GM23338 (cell line): Measurements from ENCODE around the gene CENPN.

Source experiments
- CREB1 ChIP-seq: fragments of 250-450 bp; sonication (Bioruptor Pico); IDR thresholded peaks from 2 replicates; pipeline ENCODE4 v1.5.0; 2020; ENCODE audit warnings: low read depth, mild to moderate bottlenecking, moderate library complexity
- CTCF ChIP-seq, 2 experiments: fragments of 200-600 bp in 1 of 2; sonication (generic) in 1 of 2; conservative IDR thresholded peaks; 2 replicates each; pipeline versions ENCODE4 v1.5.1 to v1.6.1; 2016 to 2017; ENCODE audit warnings: antibody characterized with exemption in 2 of 2, low read depth in 2 of 2, mild to moderate bottlenecking in 2 of 2, moderate library complexity in 1 of 2
- EZH2 ChIP-seq: fragments of 200-600 bp; sonication (generic); IDR thresholded peaks from one replicate; pipeline ENCODE4 v1.8.0; 2017; ENCODE audit warnings: antibody characterized with exemption, mild to moderate bottlenecking, low read depth; ENCODE audit not compliant: unreplicated experiment
- EZH2phosphoT487 ChIP-seq: fragments of 200-600 bp; sonication (generic); IDR thresholded peaks from one replicate; pipeline ENCODE4 v1.8.1; 2018; ENCODE audit warnings: antibody characterized with exemption; ENCODE audit not compliant: unreplicated experiment
- NANOG ChIP-seq: IDR thresholded peaks from 2 replicates; pipeline ENCODE4 v1.6.1; 2016; ENCODE audit warnings: antibody characterized with exemption, borderline replicate concordance
- POLR2AphosphoS5 ChIP-seq: IDR thresholded peaks from 2 replicates; pipeline ENCODE4 v1.6.1; 2016; ENCODE audit warnings: antibody characterized with exemption, low read depth
- STAT1 ChIP-seq: IDR thresholded peaks from one replicate; pipeline ENCODE4 v1.6.1; 2016; ENCODE audit warnings: antibody characterized with exemption; ENCODE audit not compliant: unreplicated experiment
- ZNF114 ChIP-seq: fragments of 250-450 bp; sonication (Bioruptor Pico); IDR thresholded peaks from 2 replicates; pipeline ENCODE4 v1.5.0; 2020; ENCODE audit warnings: mild to moderate bottlenecking, moderate library complexity
- ZNF331 ChIP-seq: fragments of 250-450 bp; sonication (Bioruptor Pico); IDR thresholded peaks from 2 replicates; pipeline ENCODE4 v1.5.0; 2020; ENCODE audit warnings: low read depth, mild to moderate bottlenecking, moderate library complexity
- TF ChIP-seq, protein P1 (sequence below): IDR thresholded peaks from one replicate; pipeline ENCODE4 v1.6.1; 2018; ENCODE audit warnings: antibody characterized with exemption; ENCODE audit not compliant: unreplicated experiment
- TF ChIP-seq, protein P2 (sequence below): IDR thresholded peaks from 2 replicates; pipeline ENCODE4 v1.6.1; 2016; ENCODE audit warnings: antibody characterized with exemption

- TF ChIP-seq NANOG (no peak), EZH2 (no peak), ZNF114 (CRISPR knock-in tag) (no peak), CTCF (conservative IDR thresholded peaks at IDR 0.05; ENCODE audit: low read depth in 2 of 2) (no peak), POLR2AphosphoS5 (no peak), EZH2phosphoT487 (no peak), ZNF331 (CRISPR knock-in tag) (no peak), CREB1 (no peak), STAT1 (no peak)
- TF ChIP-seq, protein P1, sequence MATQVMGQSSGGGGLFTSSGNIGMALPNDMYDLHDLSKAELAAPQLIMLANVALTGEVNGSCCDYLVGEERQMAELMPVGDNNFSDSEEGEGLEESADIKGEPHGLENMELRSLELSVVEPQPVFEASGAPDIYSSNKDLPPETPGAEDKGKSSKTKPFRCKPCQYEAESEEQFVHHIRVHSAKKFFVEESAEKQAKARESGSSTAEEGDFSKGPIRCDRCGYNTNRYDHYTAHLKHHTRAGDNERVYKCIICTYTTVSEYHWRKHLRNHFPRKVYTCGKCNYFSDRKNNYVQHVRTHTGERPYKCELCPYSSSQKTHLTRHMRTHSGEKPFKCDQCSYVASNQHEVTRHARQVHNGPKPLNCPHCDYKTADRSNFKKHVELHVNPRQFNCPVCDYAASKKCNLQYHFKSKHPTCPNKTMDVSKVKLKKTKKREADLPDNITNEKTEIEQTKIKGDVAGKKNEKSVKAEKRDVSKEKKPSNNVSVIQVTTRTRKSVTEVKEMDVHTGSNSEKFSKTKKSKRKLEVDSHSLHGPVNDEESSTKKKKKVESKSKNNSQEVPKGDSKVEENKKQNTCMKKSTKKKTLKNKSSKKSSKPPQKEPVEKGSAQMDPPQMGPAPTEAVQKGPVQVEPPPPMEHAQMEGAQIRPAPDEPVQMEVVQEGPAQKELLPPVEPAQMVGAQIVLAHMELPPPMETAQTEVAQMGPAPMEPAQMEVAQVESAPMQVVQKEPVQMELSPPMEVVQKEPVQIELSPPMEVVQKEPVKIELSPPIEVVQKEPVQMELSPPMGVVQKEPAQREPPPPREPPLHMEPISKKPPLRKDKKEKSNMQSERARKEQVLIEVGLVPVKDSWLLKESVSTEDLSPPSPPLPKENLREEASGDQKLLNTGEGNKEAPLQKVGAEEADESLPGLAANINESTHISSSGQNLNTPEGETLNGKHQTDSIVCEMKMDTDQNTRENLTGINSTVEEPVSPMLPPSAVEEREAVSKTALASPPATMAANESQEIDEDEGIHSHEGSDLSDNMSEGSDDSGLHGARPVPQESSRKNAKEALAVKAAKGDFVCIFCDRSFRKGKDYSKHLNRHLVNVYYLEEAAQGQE, result no peak
- TF ChIP-seq, protein P2, sequence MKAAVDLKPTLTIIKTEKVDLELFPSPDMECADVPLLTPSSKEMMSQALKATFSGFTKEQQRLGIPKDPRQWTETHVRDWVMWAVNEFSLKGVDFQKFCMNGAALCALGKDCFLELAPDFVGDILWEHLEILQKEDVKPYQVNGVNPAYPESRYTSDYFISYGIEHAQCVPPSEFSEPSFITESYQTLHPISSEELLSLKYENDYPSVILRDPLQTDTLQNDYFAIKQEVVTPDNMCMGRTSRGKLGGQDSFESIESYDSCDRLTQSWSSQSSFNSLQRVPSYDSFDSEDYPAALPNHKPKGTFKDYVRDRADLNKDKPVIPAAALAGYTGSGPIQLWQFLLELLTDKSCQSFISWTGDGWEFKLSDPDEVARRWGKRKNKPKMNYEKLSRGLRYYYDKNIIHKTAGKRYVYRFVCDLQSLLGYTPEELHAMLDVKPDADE, result no peak
Measured at GRCh38 chr16:81000873-81001272, 6.1 kb upstream of the CENPN start.
